HS-27A (cell line): ENCODE measurements around the gene TTN.

Source experiments
- DNase-seq: peaks from one replicate; pipeline ENCODE4 v3.0.0-alpha.2; 2012; ENCODE audit warnings: low read depth, missing footprints

Gene TTN

DNA sequence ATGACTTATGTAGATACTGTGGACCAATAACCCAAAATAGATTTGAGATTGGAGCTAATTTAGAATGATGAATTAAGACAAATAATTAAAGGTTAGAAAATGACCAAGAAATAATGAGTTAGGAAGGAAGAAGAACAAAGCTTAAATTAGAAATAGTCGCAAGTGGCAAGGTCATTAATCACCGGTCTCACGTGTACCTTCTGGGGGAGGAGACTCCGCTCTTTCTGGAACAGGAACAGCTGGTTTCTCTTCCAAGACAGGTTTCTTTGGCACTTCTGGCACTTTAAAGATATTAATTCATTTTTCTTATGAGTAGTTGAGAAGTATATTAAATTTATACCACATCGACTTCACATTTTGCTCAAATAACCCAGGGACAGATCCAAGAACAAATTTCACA lies 156.7 kb downstream of the TTN start:
- DNase-seq, result no peak

DNA sequence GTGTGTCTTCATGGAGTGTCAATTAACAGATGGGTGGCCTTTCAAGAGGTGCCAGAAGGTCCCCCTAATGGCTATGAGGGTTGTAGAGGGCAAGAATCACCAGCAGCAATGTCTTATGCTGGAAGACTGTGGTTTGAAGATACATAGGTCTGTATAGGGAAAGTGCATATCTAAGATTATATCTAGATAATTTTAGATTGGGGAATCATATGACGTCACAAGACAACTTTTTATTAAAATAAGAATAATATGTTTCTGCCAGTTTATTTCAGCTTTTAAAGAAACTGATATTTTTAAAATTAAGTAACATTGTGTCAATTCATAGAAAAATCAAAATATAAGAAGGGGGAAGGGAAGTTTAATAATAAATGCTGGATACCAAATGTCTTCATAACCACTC lies 162.3 kb downstream of the TTN start:
- DNase-seq, result no peak

- DNase-seq, result no peak
Observed at GRCh38 chr2:178641498-178641897, 165.7 kb downstream of the TTN start.

DNA sequence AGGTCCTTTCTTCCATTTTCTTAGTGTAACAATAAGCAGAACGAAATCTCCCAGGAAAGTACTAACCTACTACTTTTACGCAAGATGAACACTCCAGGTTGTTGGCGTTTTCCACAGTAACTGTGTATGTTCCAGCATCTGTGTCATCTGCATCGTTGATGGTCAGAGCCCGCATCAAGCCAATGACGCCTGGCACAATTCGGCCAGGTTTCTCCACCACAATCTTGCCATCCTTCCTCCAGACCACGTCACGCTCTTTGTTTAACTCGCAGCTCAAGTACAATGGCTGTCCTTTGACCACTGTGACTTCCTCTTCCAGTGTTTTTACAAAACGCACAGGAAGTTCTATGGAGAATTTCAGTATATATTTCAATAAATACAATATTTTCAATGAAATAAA lies 171.3 kb downstream of the TTN start:
- DNase-seq, result no peak

DNA sequence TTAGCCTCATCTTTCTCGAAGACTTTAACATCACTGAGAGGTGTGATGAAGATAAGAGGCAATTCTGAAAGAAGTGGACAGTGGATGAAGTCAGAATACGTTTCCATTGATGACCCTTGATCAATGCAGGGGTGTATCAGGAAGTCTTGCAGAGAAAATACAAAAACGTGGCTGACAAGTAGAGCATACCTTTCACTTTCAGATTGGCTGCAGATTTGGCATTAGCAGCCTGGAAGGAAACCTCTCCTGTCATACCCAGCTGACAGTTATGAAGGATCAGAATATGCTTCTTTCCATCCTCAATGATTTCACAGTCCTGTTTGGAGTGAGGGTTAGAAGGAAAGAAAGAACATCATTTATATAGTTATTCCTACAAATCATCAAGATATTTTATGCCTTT lies 174.5 kb downstream of the TTN start:
- no peak for DNase-seq

GRCh38 chr2:178630581-178630980 lies 176.6 kb downstream of the TTN start:
- no peak for DNase-seq

DNA sequence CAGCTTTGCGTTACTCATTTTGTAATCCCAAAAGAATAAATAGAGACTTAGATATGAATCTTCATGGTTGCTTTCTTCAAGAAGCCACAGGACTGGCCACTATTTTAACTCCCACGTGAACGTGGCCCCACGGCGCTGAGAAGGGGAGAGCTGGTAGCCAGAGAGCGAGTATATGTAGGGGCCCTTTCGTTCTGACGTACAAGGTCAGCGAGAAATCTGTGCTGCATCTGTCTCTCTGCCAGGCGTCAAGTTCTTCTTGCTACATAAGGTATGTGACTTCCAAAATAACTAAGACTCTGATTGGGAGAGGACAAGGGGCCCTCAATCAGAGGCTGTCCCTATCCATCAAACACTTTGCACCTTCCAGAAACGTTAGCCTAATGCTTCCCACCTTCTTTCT lies 177.8 kb downstream of the TTN start:
- no peak for DNase-seq

DNA sequence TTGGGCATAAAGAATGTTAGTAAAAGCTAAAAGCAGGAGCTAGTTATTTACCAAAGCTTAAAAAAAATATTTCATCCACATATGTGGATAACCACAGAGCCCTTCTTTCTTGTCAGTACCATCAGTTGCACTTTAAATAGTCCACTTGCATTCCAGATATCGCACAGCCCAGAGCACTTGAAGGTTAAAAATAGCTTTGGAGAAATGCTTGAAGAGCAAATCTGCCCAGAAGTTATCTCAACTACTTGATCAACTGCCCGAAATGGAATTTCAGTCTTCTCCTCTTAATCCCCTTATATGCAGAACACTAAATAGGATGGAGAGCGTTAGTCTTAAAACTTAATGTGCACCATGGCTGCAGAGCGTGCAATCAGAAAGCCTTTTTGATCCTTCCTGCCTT lies 178.6 kb downstream of the TTN start:
- no peak for DNase-seq

DNA sequence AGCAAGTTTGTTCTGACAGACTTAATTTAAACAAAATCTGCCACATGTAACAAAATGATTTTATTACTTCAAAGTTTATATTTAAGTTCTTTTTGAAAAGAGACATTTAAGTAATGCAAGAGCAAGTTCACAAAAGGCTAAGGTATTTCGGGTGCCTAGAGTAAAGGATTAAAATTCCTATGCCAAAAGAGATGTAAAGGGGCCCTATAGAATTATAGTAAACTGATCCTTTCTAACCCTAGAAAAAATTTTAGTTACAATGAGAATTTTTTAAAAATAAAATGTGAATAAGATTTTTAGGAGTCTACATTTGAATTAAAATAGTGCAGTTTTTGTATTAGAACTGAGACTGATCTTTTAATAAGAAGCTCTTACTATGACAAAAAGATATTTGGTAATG lies 179.8 kb downstream of the TTN start:
- DNase-seq, result no peak

- DNase-seq, result no peak
Observed at GRCh38 chr2:178615969-178616368, 191.3 kb downstream of the TTN start.

GRCh38 chr2:178602901-178603300 lies 204.3 kb downstream of the TTN start:
- no peak for DNase-seq

DNA sequence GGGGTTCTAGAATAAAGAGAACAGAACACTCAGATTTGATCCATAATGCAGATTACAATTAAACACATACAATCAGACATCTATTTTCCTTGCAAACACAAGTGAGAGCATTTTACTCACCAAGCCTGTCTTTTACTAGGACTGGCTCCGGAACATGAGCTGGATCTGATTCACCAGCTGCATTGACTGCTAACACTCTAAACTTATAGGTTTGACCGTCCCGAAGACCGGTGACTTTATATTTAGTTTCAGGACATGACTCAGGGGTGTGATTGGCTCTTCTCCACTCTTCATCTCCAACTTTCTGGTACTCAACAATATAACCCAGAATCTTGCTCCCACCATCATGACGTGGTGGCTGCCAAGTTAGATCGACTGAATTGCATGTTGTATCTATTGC lies 214.6 kb downstream of the TTN start:
- no peak for DNase-seq

GRCh38 chr2:178589335-178589734 lies 217.9 kb downstream of the TTN start:
- no peak for DNase-seq

DNA sequence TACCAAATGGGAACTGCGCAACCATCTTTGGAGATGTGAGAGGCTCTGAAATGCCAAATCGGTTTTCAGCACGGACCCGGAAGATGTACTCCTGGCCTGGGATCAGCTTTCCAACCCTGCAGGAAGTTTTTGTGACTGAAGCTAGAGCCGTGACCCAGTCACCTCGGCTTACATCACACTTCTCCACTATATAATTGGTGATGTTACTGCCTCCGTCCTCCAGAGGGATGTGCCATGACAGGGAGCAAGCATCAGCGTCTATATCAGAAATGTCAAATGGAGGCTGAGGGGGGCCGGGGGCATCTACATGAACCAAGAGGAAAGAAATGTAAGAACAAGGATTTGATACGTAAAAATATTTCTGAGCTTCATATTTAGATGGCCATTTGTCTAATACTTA lies 222.6 kb downstream of the TTN start:
- DNase-seq, result no peak

DNA sequence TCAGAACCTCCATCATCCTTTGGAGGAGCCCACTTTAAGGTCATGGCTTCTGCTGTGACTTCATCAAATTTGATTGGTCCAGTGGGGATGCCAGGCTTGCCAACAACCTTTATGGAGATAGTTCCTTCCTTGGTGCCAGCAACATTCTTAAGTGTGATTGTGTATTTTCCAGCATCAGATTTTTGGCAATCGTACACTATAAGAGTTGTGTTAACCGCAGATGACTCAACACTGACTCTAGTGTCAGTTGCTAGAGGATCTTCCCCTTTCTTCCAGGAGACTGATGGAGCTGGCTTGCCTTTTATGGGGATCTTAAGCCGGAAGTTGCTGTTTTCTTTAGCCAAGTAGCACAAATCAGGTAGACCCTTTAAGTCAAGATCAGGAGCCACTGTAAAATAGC lies 228.2 kb downstream of the TTN start:
- peak; percentile 1 for DNase-seq

- no peak for DNase-seq
Observed at GRCh38 chr2:178574789-178575188, 232.4 kb downstream of the TTN start.

DNA sequence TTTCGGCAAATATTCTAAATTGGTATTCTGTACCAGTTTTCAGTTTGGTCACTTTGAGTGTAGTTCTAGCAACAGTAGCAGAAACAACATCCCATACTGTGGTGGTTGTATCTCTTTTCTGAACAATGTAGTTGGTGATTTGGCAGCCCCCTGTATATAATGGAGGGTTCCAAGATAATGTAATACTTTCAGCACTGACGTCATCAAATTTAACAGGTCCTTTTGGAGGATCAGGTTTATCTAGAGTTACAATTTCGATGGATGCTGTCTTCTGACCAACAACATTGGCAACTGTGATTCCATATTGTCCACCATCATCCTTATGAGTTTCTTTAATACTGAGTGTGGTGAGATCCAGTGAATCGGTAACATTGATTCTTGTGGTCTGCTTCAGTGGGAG lies 239.0 kb downstream of the TTN start:
- DNase-seq, result no peak

DNA sequence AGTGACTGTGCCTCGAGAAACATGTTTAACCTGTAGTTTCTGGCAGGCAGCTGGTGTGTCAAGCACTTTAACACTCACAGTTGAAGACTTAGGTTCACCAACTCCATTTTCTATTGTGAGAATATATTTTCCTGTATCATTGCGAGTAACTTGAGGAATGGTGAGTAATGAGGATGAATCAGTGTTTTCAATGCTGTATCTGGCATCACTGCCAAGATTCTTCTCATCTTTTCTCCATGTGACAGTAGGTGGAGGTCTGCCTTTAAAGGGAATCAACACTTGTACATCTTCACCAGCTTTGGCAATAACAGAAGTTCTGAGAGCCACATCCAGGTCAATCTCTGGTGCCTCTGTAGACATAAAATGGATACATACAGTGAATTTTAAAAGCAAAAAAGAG lies 254.2 kb downstream of the TTN start:
- peak; percentile 22 for DNase-seq

DNA sequence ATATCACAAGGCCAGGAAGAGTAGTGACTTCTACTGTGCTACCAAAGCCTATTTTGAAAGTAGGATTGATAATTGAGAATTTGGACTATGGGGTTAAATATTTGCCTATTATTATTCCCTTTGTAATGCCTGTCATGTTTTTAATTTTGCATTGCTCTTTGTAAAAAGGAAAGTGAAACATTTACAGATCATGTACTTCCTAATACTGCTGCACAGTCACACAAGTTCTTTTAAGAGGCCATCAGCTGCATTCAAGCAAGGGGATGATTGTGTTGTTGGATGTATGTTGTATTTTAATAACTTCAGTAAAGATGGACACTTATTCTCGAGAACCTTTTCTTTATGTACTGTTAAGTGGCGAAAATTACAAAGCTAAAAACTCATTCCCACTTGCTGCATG lies 256.9 kb downstream of the TTN start:
- DNase-seq, result no peak

- DNase-seq, result no peak
Observed at GRCh38 chr2:178542569-178542968, 264.7 kb downstream of the TTN start.

GRCh38 chr2:178542161-178542560 lies 265.1 kb downstream of the TTN start:
- DNase-seq, result no peak

GRCh38 chr2:178536037-178536436 lies 271.2 kb downstream of the TTN start:
- DNase-seq, result no peak

DNA sequence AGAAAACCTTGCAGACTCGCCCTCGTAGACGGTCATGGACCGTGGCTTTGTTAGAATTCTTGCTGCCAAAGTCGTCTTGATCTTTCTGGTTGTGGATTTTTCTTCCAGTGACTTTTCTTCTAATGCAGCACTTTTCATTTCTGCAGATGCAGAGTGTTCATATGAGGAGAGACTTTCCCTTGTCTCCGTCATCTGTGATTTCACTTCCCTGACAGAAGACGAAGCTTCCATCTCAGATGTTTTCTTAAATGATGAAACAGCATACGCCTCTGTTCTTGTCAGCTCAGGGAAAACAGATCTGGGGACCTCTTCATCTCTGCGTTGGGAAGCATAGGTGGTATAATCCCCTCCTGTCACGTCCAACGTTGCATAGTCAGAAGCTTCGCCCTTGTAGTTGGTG lies 276.1 kb downstream of the TTN start:
- no peak for DNase-seq

GRCh38 chr2:178530625-178531142 lies 276.5 kb downstream of the TTN start:
- no peak for DNase-seq

DNA sequence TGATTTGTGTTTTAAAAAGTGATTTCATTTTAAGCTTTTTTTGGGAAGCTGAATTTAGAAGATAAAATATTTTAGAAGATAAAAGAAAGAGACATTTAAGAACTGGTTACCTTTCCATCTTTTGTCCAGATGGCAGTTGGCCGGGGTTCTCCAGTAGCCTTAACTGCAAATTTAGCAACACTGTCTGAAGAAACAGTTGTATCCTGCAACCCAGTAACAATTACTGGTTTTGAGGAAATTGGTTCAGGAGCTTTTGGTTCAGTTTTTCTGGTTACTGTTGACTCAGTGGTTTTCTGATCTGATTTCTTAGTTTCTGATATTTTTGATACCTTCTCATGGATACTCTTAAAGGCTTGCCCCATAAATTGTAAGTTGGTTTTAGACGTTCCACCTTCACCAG lies 277.1 kb downstream of the TTN start:
- DNase-seq, result no peak
